Pancreas (tissue), 10 donors: ENCODE data around the gene ANO1. TPM values are rescaled to one million over a fixed set of nuclear protein-coding genes. Genes with fewer than 3 reads are reported as not detected.

Source experiments
- ATAC-seq, 4 donors: fragments of 200-7000 bp; cut with Tn5 transposase; one replicate each; pipeline versions ENCODE4 v1.8.0 to v1.9.1; 2020; ENCODE audit warnings: mild to moderate bottlenecking in 4 of 4, moderate library complexity in 4 of 4
- DNase-seq, 6 donors: peaks; one replicate each; pipeline ENCODE4 v3.0.0-alpha.2; 2020
- FAIRE-seq: peaks from 2 replicates; lab custom pipeline; 2012; peaks lifted over from hg19 to GRCh38; lab: Jason Lieb, UNC
- H3K27ac ChIP-seq, 4 donors: fragments of 200-600 bp; sonication (generic); 1 replicate in 3 of 4; 2 replicates in 1 of 4; pipeline versions ENCODE4 v1.5.0 to v1.8.0; 2020
- H3K27me3 ChIP-seq, 4 donors: fragments of 200-600 bp; one replicate each; pipeline ENCODE4 v1.8.0; 2021
- H3K36me3 ChIP-seq, 3 donors: fragments of 200-600 bp; sonication (generic) in 1 of 3; one replicate each; pipeline versions ENCODE4 v1.5.0 to v1.8.0; 2020 to 2021
- H3K4me1 ChIP-seq, 3 donors: fragments of 200-600 bp; one replicate each; pipeline ENCODE4 v1.8.0; 2021
- H3K4me3 ChIP-seq, 4 donors: fragments of 200-600 bp; sonication (generic) in 2 of 4; one replicate each; pipeline versions ENCODE4 v1.5.0 to v1.8.0; 2020 to 2021
- H3K9me3 ChIP-seq, 4 donors: fragments of 200-600 bp; one replicate each; pipeline ENCODE4 v1.8.0; 2021
- WGBS, 2 donors: extraction: QIAGEN DNeasy Blood & Tissue Kit; methylation state at CpG; one replicate each; pipeline ENCODE4 v1.1.7; 2013; 5-methylcytosine and 5-hydroxymethylcytosine counted together
- intact Hi-C, 3 donors: fragments of 100-400 bp; cut with DNase I; formaldehyde crosslinking; loops; one replicate each; pipeline versions ENCODE4 v1.11.1 to v1.14.2; 2022
- polyA plus RNA-seq, 2 donors: library from polyadenylated mRNA; stranded (reverse); fragments of 200-250 nt; gene quantifications; one replicate each; pipeline ENCODE4 v1.2.3, GENCODE V29; 2013
- total RNA-seq, 6 donors: library from RNA; stranded (reverse); fragmentation: NEBNext Ultra II Directional in 4 of 6; extraction: Animal tissue kit (Norgen Biotek cat#: 25700) in 4 of 6; gene quantifications; one replicate each; pipeline versions ENCODE4 v1.2.1 to v1.2.4, GENCODE V29; 2021 to 2023
- TF ChIP-seq, protein P1 (sequence below), 4 donors: fragments of 200-600 bp; sonication (generic) in 3 of 4; IDR thresholded peaks; one replicate each; pipeline versions ENCODE4 v1.5.0 to v1.8.0; 2021; ENCODE audit warnings: antibody characterized with exemption in 4 of 4
- donor health status: healthy with polysubstance abuse.
- donor health status: DM: no; HTN: no; CAD: no; lungs with moderate emphysema.
- donor health status: DM: no; HTN: no; CAD: no.
- donor health status: control.
- donor health status: control.
- donor health status: Bipolar disorder and iron deficiency.
- donor health status: DM: yes; HTN: yes; CAD: no.
- donor health status: DM: no; HTN: no; CAD: no.
- donor health status: DM: no; HTN: no; CAD: no.
- donor health status: DM: yes; HTN: yes; CAD: no.

ANO1 gene
- total and polyA plus RNA-seq, 8 donors: 1.5 to 12.4 (median 5.1) TPM

DNA sequence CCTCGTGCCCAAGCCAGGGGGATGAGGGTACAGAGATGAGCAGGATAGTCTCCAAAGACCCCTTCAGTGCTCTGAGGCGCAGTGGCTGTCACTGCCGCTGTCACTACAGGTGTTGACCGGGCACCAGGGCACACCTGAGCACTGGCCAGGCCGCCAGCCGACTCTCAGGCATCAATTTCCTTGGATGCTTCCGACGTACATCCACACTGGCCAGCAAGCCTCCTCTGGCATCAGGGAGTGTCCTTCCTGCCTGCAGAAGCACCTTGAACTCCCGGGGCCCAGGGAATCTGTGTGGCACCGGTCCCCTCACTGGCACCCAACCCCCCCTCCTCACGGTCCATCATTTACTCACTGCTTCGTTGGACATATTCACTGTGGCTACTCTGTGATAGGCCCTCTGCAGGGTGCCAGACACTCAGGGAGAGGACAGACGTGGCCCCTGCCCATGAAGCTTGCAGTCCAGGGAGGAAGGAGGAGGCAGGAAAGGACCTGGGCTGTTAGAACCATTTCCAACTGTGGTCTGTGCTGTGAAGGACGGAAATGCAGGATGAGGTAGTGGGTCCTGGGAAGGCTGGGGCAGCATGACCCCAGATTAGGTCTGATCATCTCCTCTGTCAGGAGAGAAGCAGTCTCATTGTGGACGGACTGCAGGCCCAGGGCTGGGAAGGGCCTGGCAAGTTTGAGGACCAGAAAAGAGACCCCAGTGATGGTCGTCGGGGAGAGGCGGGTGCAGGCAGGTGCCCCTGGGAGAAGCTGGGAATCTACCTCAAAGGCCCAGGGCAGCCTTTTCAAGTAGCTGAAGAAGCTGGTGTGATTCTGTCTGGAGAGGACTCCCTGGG is 46.3 kb upstream of the ANO1 start:
- DNase-seq (no peak), ATAC-seq (no peak), FAIRE-seq (no peak)
- Histone ChIP-seq H3K4me1 (no peaks in the 10 kb centered on the region), H3K27me3 (no peaks in the 10 kb centered on the region), H3K36me3 (no peaks in the 10 kb centered on the region), H3K4me3 (no peak overlapping the region), H3K27ac (no peak overlapping the region), H3K9me3 (no peaks in the 10 kb centered on the region)
- TF ChIP-seq, protein P1, sequence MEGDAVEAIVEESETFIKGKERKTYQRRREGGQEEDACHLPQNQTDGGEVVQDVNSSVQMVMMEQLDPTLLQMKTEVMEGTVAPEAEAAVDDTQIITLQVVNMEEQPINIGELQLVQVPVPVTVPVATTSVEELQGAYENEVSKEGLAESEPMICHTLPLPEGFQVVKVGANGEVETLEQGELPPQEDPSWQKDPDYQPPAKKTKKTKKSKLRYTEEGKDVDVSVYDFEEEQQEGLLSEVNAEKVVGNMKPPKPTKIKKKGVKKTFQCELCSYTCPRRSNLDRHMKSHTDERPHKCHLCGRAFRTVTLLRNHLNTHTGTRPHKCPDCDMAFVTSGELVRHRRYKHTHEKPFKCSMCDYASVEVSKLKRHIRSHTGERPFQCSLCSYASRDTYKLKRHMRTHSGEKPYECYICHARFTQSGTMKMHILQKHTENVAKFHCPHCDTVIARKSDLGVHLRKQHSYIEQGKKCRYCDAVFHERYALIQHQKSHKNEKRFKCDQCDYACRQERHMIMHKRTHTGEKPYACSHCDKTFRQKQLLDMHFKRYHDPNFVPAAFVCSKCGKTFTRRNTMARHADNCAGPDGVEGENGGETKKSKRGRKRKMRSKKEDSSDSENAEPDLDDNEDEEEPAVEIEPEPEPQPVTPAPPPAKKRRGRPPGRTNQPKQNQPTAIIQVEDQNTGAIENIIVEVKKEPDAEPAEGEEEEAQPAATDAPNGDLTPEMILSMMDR (IDR thresholded peaks at IDR 0.05): no peak
- 71 to 81% methylated on average over 18 of the region's 18 CpGs for WGBS, 2 donors
- intact Hi-C loops: no loop called here

DNA sequence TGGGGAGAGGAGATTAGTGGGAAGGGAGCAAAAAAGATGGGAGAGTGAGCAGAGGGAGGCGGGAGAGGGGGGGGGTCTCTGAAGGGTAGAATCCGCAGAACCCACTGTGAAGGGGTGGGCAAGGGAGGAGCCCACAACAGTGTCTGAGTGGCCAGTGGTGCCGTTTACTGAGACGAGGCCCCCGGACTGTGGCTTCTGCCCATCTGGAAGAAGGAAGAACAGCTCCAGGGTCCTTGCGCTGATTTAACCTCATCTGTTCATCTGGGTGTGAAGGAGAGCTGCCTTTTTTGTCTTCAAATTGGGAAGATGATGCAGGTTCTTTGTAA is 45.7 kb upstream of the ANO1 start:
- intact Hi-C loops: no loop called here
- DNase-seq (no peak), ATAC-seq (no peak), FAIRE-seq (no peak)
- H3K9me3 ChIP-seq: no peaks in the 10 kb centered on the region
- H3K27ac ChIP-seq: no peak overlapping the region
- no peak overlapping the region for H3K4me3 ChIP-seq
- H3K36me3 ChIP-seq: no peaks in the 10 kb centered on the region
- no peaks in the 10 kb centered on the region for H3K4me1 ChIP-seq
- no peaks in the 10 kb centered on the region for H3K27me3 ChIP-seq
- TF ChIP-seq, protein P1 (IDR thresholded peaks at IDR 0.05): no peak
- WGBS, 2 donors: 68 to 80% methylated on average over 6 of the region's 6 CpGs

DNA sequence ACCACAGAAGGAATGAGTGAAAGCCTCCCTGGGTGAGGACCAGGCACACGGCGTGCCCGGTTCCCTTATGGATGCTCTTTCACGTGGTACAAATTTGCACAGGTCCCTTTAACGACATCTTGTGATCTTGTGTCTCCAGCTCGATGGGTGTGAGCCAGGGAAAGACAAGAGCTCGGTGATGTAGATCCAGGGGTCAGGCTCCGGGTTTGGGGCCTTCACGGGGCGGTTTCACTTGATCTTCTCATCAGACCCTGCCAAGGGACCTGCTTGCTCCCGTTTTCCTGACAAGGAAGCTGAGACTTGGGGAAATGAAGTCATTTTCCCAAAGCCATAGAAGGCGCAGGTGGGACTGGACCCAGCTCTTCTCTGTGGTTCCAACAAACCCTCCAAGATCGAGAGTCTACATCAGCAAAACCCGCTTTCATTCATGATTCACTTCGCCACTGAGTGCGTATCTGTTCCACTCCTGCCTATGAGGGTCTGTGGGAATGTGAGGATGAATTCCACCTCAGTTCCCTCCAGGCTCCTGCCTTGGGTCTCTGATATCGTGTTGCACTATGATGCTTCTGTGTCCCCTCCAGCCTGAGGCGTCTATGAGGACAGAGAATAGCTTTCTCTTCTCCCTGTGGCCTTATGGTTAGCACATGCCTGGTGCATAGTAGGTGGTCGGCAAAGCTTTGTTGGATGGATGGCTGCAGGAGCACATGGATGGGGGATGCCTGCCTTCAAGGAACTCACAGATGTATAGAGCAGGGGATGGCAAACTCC is 45.0 kb upstream of the ANO1 start:
- intact Hi-C loops: no loop called here
- Histone ChIP-seq H3K4me3 (no peak overlapping the region), H3K27me3 (no peaks in the 10 kb centered on the region), H3K36me3 (no peaks in the 10 kb centered on the region), H3K9me3 (no peaks in the 10 kb centered on the region), H3K4me1 (no peaks in the 10 kb centered on the region), H3K27ac (no peak overlapping the region)
- DNase-seq: no peak
- TF ChIP-seq, protein P1 (IDR thresholded peaks at IDR 0.05): no peak
- ATAC-seq: no peak
- 74 to 79% methylated on average over 19 of the region's 19 CpGs for WGBS, 2 donors
- no peak for FAIRE-seq

DNA sequence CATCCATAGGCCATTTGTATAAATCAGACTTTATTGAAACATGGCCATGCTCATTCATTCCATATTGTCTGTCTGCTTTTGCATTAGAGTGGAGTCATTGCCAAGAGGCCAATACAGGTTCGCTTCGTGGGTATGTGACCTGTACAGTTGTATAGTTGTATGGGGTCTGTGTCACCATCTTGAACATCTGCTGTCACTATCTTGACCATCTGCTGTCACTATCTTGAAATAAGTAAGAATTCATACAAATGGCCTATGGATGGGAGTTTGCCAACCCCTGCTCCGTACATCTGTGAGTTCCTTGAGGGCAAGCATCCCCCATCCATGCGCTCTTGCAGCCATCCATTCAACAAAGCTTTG is 44.4 kb upstream of the ANO1 start:
- H3K36me3 ChIP-seq: no peaks in the 10 kb centered on the region
- H3K9me3 ChIP-seq: no peaks in the 10 kb centered on the region
- ATAC-seq (no peak), DNase-seq (no peak), FAIRE-seq (no peak)
- H3K4me3 ChIP-seq: no peak overlapping the region
- H3K4me1 ChIP-seq: no peaks in the 10 kb centered on the region
- WGBS, 2 donors: 82 to 92% methylated on average over 4 of the region's 4 CpGs
- no peak overlapping the region for H3K27ac ChIP-seq
- intact Hi-C loops: no loop called here
- TF ChIP-seq, protein P1 (IDR thresholded peaks at IDR 0.05): no peak
- no peaks in the 10 kb centered on the region for H3K27me3 ChIP-seq
